GM18867 (cell line): ENCODE results near the gene SLC2A5.

Source experiments
- ATAC-seq: cut with Tn5 transposase; IDR thresholded peaks from one replicate; pipeline ENCODE4 v1.9.1; 2021; ENCODE audit warnings: mild to moderate bottlenecking, moderate library complexity; ENCODE audit not compliant: unreplicated experiment

The SLC2A5 gene

DNA sequence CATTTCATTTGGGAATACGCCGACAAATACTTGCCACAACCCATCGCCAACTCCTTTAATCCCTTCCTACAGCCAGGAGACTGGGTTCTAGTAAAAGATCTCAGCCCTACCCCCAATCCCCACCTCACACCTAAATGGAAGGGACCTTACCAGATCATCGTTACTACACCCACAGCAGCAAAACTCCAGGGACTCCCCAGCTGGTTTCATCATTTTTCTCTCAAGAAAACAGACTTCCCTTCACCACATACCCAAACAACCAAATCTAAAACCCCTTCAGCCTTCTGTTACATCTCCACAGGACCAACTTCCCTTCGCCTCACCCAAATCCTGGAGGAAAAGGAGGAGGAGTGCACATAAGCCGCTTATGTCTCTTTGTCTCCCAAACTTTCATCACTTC, 23.7 kb upstream of the SLC2A5 start:
- ATAC-seq: no peak

- no peak for ATAC-seq
Measured at GRCh38 chr1:9088807-9089206, 19.4 kb upstream of the SLC2A5 start.

- ATAC-seq: no peak
Measured at GRCh38 chr1:9087411-9088125, 18.1 kb upstream of the SLC2A5 start.

- ATAC-seq: no peak
Measured at GRCh38 chr1:9086796-9087195, 17.4 kb upstream of the SLC2A5 start.

GRCh38 chr1:9086045-9086444, 16.6 kb upstream of the SLC2A5 start:
- no peak for ATAC-seq

DNA sequence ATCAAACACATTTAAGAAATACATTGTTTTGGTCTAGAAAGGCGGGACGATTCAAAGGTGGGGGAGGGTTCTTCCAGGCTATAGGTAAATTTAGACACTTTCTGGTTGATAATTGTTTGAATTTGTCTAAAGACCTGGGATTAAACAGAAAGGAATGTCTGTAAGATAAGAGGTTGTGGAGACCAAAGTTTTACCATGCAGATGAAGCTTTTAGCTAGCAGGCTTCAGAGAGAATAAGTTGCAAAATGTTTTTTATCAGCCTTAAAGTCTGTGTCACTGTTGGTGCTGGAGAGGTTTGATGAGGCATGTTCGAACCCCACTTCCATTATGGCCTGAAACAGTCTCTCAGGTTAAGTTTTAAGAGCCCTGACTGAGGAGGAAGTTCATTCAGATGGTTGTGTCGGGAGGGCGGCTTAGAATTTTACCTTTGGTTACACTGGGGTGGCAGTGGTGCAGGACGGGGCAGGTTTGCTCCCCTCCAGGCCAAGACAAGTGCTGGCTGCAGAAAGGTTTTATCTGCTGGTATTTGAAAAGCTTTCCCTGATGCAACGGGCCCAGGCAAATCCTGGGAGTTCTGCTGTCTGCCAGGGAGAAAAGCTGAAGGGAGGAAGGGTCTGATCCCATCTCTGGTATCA, 16.0 kb upstream of the SLC2A5 start:
- no peak for ATAC-seq

DNA sequence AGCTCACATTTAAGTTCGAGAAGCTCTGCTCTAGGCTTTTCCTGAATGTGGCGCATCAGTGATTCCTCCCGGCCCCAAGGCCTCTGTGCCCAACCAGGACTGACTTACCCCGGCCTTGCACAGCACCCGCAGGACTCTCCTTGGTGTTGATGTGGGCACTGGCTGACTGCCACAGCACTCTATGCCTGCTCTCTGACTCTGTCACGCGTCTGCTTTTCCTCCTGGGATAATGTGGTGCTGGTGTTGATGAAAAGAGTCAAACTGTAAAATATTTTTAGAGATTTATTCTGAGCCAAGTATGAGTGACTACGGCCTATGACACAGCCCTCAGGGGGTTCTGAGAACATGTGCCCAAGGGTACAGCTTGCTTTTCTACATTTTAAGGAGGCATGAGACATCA, 15.5 kb upstream of the SLC2A5 start:
- no peak for ATAC-seq

DNA sequence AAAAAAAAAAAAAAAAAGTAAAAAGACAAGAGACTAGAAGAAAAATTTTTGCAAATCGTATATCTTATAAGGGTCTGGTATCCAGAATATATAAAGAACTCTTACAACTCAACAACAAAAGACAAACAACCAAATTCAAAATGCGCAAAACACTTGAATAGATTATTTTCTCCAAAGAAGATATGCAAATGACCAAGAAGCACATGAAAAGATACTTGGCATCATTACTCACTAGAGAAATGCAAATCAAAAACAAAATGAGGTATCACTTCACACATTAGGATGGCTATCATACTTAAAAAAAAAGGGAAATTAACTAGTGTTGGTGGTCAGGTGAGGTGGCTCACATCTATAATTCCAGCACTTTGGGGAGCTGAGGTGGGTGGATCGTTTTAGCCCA, 12.0 kb upstream of the SLC2A5 start:
- ATAC-seq: no peak

GRCh38 chr1:9080705-9081291, 11.4 kb upstream of the SLC2A5 start:
- no peak for ATAC-seq

DNA sequence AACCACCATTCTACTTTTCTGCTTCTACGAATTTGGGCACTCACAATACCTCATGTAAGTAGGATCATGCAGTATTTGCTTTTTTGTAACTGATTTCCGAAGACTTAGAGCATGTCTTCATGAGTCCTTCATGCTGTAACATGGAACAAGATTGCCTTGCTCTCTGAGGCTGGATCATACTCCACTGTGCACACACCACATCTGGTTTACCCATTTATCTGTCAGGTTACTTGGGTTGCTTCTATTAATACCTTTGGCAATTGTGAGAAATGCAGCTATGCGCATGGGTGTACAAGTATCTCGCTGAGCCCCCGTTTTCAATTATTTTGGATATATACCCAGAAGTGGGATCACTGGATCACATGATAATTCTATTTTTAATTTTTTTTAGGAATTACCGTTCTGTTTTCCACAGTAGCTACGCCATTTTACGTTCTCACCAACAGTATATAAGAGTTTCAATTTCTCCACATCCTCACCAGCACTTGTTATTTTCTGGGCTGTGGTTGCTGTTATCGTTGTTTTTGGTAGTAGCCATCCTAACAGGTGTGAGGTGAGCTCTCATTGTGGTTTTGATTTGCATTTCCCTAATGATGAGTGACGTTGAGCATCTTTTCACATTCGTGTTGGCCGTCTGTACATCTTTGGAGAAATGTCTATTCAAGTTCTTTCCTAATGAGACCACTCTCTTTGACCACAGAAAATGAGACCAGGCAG, 10.7 kb upstream of the SLC2A5 start:
- ATAC-seq: peak; percentile 64

- no peak for ATAC-seq
Measured at GRCh38 chr1:9078752-9079500, 9.5 kb upstream of the SLC2A5 start.

DNA sequence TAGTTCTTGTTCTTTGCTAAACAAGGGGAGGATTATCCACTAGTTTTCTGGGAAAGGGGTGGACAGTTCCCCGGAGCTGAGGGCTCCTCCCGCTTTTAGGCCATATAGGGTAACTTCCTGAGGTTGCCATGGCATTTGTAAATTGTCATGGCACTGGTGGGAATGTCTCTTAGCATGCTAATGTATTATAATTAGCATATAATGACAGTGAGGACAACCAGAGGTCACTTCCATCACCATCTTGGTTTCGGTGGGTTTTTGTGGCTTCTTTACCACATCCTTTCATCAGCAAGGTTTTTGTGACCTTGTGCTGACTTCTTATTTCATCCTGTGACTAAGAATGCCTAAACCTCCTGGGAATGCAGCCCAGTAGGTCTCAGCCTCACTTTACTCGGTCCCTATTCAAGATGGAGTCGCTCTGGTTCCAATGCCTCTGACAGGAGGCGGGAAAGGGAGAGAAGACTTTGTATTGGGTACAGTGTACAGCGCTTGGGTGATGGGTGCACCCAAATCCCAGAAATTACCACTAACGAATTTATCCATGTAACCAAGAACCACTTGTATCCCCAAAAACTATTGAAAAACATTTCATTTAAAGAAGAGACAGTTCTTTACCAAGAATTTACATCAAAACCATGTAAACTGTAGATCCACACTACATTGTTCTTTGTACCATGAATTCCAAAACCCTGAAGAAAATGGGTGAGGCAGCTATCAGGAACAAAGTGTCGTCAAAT, 8.7 kb upstream of the SLC2A5 start:
- peak; percentile 36 for ATAC-seq

- ATAC-seq: no peak
Measured at GRCh38 chr1:9075022-9075421, 5.6 kb upstream of the SLC2A5 start.

DNA sequence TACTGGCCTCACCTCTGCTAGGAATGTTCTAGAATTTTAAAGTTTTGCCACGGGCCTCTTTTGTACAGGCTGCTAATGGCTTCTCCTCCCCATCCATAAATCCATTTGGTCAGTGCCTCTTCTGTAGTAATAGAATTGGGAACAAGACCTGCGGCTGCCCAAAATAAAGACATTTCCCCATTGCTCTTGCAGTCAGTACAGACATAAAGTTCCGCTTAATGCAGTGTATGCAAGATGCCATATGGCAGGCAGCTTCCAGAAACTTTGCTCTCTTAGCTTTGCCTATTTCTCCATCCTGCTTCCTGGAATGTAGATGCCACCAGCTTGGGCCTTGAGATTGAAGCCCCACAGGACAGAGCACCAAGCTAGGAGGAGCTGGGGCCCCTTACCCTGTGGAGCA, 3.7 kb upstream of the SLC2A5 start:
- ATAC-seq: no peak

GRCh38 chr1:9071554-9072235, 2.3 kb upstream of the SLC2A5 start:
- ATAC-seq: no peak

DNA sequence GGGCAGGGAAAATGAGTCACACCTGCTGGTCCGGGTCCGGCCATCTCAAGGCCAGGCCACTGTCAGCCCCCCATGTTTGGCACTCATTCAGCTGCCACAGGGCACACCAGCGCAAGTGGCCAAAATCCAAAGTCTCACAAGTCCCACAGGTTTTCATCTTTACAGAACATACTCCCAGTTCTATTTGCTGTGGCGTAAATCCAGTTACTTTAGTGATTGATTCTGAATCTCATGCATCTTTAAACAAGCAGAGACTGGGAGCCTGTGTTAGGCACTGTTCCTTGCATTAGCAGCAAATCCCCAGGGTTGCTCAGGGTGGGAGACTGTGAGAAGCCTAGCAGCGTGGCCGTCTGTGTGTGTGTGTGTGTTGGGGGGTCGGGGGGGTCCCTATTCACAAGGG, 1.1 kb upstream of the SLC2A5 start:
- no peak for ATAC-seq

DNA sequence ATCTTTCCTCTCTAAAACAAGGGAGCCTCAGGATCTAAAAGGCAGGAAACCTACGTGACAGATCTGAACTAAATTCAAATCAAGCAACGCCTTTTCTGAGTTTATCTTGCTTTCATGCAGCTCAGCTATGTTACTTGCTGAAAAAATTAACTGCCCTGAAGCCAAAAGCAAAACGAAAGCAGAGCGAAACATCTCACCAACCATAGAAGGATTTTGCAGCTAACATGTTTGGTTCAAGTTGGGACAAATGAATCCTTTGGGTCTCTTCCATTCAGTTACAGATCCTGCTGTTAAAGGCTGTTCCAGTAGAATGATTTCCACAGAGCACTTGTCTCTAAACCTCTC, 482 bp downstream of the SLC2A5 start:
- peak; percentile 20 for ATAC-seq

DNA sequence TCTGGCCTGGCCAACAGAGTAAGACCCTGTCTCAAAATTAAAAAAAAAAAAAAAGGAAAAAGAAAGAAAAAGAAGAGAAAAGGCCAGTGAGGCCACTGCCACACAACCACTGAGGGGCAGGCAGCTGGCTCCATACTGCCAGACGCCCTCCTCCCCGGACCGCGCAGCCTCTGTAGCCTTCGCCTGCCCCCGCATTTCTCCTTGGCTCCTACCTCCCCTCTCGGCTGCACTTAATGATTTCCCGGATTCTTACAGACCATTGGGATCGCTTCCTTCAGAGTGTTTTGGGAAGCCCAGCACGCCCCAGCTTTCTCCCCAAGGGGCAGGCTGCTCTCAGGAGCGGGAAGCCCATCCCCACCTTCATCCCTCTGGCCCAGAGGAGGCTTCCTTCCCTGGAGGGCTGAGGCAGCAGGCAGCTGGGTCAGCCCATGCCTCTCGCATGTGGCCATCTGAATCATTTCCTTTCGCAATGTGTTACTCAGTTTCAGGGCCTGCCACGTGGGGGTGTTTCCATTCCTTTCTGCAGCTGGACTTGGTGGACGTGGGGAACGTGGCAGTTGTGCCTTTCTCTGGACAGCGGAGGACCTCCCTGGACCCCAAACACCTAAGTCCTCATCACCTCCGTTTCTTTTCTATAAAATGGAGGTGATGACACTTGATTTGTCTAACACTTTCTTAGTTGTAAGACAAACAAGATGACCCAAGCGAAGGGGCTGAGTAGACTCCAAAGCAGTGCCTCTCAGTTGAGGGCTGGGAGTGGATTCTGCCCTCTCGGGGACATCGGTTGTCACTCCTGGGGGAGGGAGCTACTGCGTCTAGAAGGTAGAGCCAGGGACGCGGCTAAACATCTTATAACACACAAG, 2.3 kb downstream of the SLC2A5 start:
- no peak for ATAC-seq

DNA sequence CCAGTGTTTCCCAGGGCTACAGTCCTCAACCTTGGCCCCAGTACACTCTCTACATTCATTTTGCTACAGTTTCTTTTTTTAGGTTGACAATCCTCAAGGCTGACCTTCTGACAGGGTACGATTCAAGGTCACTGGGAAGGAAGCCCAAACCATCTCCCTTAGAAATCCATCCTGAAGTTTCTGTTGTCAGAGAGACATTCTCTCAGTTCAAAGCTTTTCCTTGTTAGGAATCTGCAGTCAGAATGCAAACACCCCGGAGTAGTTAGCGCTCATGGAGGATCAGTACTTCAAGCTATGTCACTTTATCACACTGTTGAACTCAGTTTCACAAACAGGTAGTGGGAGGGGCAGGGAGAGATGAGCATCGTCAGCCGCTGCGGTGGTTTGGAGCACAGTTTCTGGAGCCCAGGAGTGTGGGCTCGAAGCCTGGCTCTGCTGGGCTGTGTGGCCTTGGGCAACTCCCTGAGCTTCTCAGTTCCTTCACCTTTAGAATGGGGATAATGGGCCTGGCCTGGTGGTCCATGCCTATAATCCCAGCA, 4.2 kb downstream of the SLC2A5 start:
- no peak for ATAC-seq
